PC-9 (cell line): ENCODE data around the gene EPHB2. TPM values are rescaled to one million over a fixed set of nuclear protein-coding genes. Genes with fewer than 3 reads are reported as not detected.

ENCODE experiments used
- BruUV-seq: library from RNA; stranded (reverse); fragments of 400-500 nt; replicated peaks from 2 replicates; lab custom pipeline; 2021; lab: Mats Ljungman, UMichigan
- CTCF ChIA-PET: fragments of 300-600 bp; sonication (Branson Sonifier 250); formaldehyde crosslinking; loops from one replicate; lab custom pipeline; 2022; ENCODE audit warnings: antibody characterized with exemption; lab: Charles Lee
- POLR2A ChIA-PET: fragments of 300-600 bp; sonication (Branson Sonifier 250); formaldehyde crosslinking; loops from one replicate; lab custom pipeline; 2022; ENCODE audit warnings: antibody characterized with exemption; ENCODE audit not compliant: unreplicated experiment; lab: Charles Lee
- DNase-seq, 2 experiments: peaks; one replicate each; pipeline versions ENCODE4 v3.0.0 to v3.0.0-alpha.2; 2015 to 2022; ENCODE audit warnings: mixed read lengths in 1 of 2
- H2AFZ ChIP-seq: fragments of 200-600 bp; sonication (generic); 2 replicates; pipeline ENCODE4 v1.8.1; 2017; ENCODE audit warnings: antibody characterized with exemption
- H3F3A ChIP-seq: fragments of 200-600 bp; sonication (generic); 2 replicates; pipeline ENCODE4 v1.8.1; 2017; ENCODE audit warnings: antibody characterized with exemption, mild to moderate bottlenecking, low read depth; ENCODE audit not compliant: insufficient read depth
- H3K27ac ChIP-seq: fragments of 200-600 bp; sonication (generic); 2 replicates; pipeline ENCODE4 v1.6.1; 2016; ENCODE audit warnings: mixed run types
- H3K27me3 ChIP-seq: fragments of 200-600 bp; sonication (generic); 2 replicates; pipeline ENCODE4 v1.6.1; 2016; ENCODE audit warnings: low read depth, mixed run types; ENCODE audit not compliant: insufficient read depth
- H3K36me3 ChIP-seq: fragments of 200-600 bp; sonication (generic); 2 replicates; pipeline ENCODE4 v1.6.1; 2016; ENCODE audit warnings: low read depth, mixed run types
- H3K4me1 ChIP-seq: fragments of 200-600 bp; sonication (generic); replicated peaks from 2 replicates; pipeline ENCODE4 v1.6.1; 2016; ENCODE audit warnings: mixed run types; ENCODE audit not compliant: insufficient read depth
- H3K4me2 ChIP-seq: fragments of 200-600 bp; sonication (generic); 2 replicates; pipeline ENCODE4 v1.6.1; 2017; ENCODE audit warnings: mixed run types
- H3K4me3 ChIP-seq: fragments of 200-600 bp; sonication (generic); 2 replicates; pipeline ENCODE4 v1.6.1; 2016; ENCODE audit warnings: mixed run types
- H3K79me2 ChIP-seq: fragments of 200-600 bp; sonication (generic); 2 replicates; pipeline ENCODE4 v1.6.1; 2017; ENCODE audit warnings: low read depth, mixed run types
- H3K9me2 ChIP-seq: fragments of 200-600 bp; sonication (generic); 2 replicates; pipeline ENCODE4 v1.8.1; 2017; ENCODE audit warnings: mild to moderate bottlenecking; ENCODE audit not compliant: insufficient read depth
- H3K9me3 ChIP-seq: fragments of 200-600 bp; sonication (generic); 2 replicates; pipeline ENCODE4 v1.8.1; 2016; ENCODE audit warnings: low read depth; ENCODE audit not compliant: insufficient read depth
- H4K20me1 ChIP-seq: fragments of 200-600 bp; sonication (generic); 2 replicates; pipeline ENCODE4 v1.8.1; 2017; ENCODE audit not compliant: insufficient read depth
- CTCF ChIP-seq: fragments of 200-600 bp; sonication (generic); conservative IDR thresholded peaks from 2 replicates; pipeline ENCODE4 v1.6.1; 2017; ENCODE audit warnings: mixed run types, antibody characterized with exemption, mild to moderate bottlenecking, moderate library complexity
- EZH2 ChIP-seq: fragments of 200-600 bp; sonication (generic); IDR thresholded peaks from 2 replicates; pipeline ENCODE4 v1.8.0; 2017; ENCODE audit warnings: antibody characterized with exemption, low read depth
- intact Hi-C: fragments of 100-400 bp; cut with micrococcal nuclease; formaldehyde crosslinking; loops from one replicate; pipeline ENCODE4 v1.10.0; 2022; ENCODE audit not compliant: unreplicated experiment
- total RNA-seq: library from RNA; stranded (reverse); gene quantifications from 2 replicates; pipeline ENCODE4 v1.2.3, GENCODE V29; 2021

EPHB2 gene
- total RNA-seq, 1 experiment from 2014 or later = 26.7 TPM

- no TSS peak for BruUV-seq
- intact Hi-C loops = loop anchor here (2.0 kb wide), 1 partner anchor 15 kb away; no protein-coding TSS in a partner anchor
- no peaks in the 10 kb centered on the region for H3K9me2 ChIP-seq
- H3F3A ChIP-seq = peaks cover 16% of the 10 kb centered on the region
- H2AFZ ChIP-seq = no peak overlapping the region
- no peak overlapping the region for H3K4me3 ChIP-seq
- POLR2A ChIA-PET = interaction anchor here (0.5 to 1.0 kb wide), 4 partner anchors 58 to 488 kb away, joined by 3 to 19 read pairs (median 4); no protein-coding TSS in a partner anchor
- no peak for TF ChIP-seq EZH2
- no peak for TF ChIP-seq CTCF
- peak overlapping the region; percentile 46; the same call in 1 of the 2 replicates for H3K27ac ChIP-seq
- peak; percentile 84 to 94 for DNase-seq
- peak overlapping the region; percentile 74 for H3K4me2 ChIP-seq
- H3K79me2 ChIP-seq = no peaks in the 10 kb centered on the region
- H3K9me3 ChIP-seq = no peaks in the 10 kb centered on the region
- CTCF ChIA-PET = interaction anchor here (0.6 to 1.0 kb wide), 3 partner anchors 15 to 18 kb away, joined by 5 to 10 read pairs (median 8); no protein-coding TSS in a partner anchor
- H3K27me3 ChIP-seq = no peaks in the 10 kb centered on the region
- no peaks in the 10 kb centered on the region for H3K36me3 ChIP-seq
- no peaks in the 10 kb centered on the region for H4K20me1 ChIP-seq
- peaks cover 11% of the 10 kb centered on the region for H3K4me1 ChIP-seq
These were observed 21.1 kb upstream of the EPHB2 start for GRCh38 chr1:22689505-22689904.

- H3K79me2 ChIP-seq = no peaks in the 10 kb centered on the region
- intact Hi-C loops = no loop called here
- no peaks in the 10 kb centered on the region for H3K27me3 ChIP-seq
- no TSS peak for BruUV-seq
- H3K9me2 ChIP-seq = no peaks in the 10 kb centered on the region
- no peaks in the 10 kb centered on the region for H4K20me1 ChIP-seq
- POLR2A ChIA-PET = no interaction called here
- CTCF ChIA-PET = interaction anchor here (0.6 kb wide), 2 partner anchors 10 to 161 kb away, joined by 3 to 11 read pairs; no protein-coding TSS in a partner anchor
- TF ChIP-seq CTCF = no peak
- no peak for TF ChIP-seq EZH2
- H3K4me3 ChIP-seq = no peak overlapping the region
- H3K9me3 ChIP-seq = no peaks in the 10 kb centered on the region
- H3K27ac ChIP-seq = no peak overlapping the region
- no peak for DNase-seq
- H3K4me1 ChIP-seq = peaks cover 11% of the 10 kb centered on the region
- H3K36me3 ChIP-seq = no peaks in the 10 kb centered on the region
- H3F3A ChIP-seq = peaks cover 16% of the 10 kb centered on the region
- H3K4me2 ChIP-seq = no peak overlapping the region
- no peak overlapping the region for H2AFZ ChIP-seq
These were observed 19.4 kb upstream of the EPHB2 start for GRCh38 chr1:22691031-22691753.

- H3K79me2 ChIP-seq = no peaks in the 10 kb centered on the region
- no TSS peak for BruUV-seq
- intact Hi-C loops = no loop called here
These were observed 16.5 kb upstream of the EPHB2 start for GRCh38 chr1:22694172-22694571.

More at GRCh38 chr1:22694172-22694571, 16.5 kb upstream of the EPHB2 start:
- no peaks in the 10 kb centered on the region for H3K36me3 ChIP-seq
- H3F3A ChIP-seq = peaks cover 10% of the 10 kb centered on the region
- POLR2A ChIA-PET = no interaction called here
- no peaks in the 10 kb centered on the region for H3K9me2 ChIP-seq
- H3K4me2 ChIP-seq = no peak overlapping the region
- no peak overlapping the region for H3K27ac ChIP-seq
- H3K4me1 ChIP-seq = peaks cover 9% of the 10 kb centered on the region
- no peaks in the 10 kb centered on the region for H4K20me1 ChIP-seq
- no peak for TF ChIP-seq EZH2
- TF ChIP-seq CTCF = no peak
- no peak overlapping the region for H2AFZ ChIP-seq
- CTCF ChIA-PET = no interaction called here
- no peaks in the 10 kb centered on the region for H3K27me3 ChIP-seq
- no peak for DNase-seq
- H3K4me3 ChIP-seq = no peak overlapping the region
- H3K9me3 ChIP-seq = no peaks in the 10 kb centered on the region
